Activated CD8-positive, alpha-beta T cell treated with anti-CD3 and anti-CD28 coated beads, Interleukin-2, amount 10 ng/mL, durations not matched to agents 7 days and 5 days (primary cell): ENCODE results near the gene MATCAP1. TPM values are rescaled to one million over a fixed set of nuclear protein-coding genes. Genes with fewer than 3 reads are reported as not detected.
A peak's percentile ranks its signal among the peaks of the same experiment; 100 is the strongest.

Source experiments
- ATAC-seq: fragments of 150-1000 bp; cut with Tn5 transposase; one replicate; pipeline ENCODE4 v1.10.0; 2021; ENCODE audit warnings: moderate library complexity
- CTCF ChIA-PET: fragments of 350-600 bp; sonication (Branson Sonifier 250); formaldehyde crosslinking; loops from one replicate; lab custom pipeline; 2021; ENCODE audit warnings: antibody characterized with exemption; lab: Charles Lee
- POLR2A ChIA-PET: fragments of 350-600 bp; sonication (Branson Sonifier 250); formaldehyde crosslinking; loops from one replicate; lab custom pipeline; 2021; ENCODE audit warnings: antibody characterized with exemption; lab: Charles Lee
- DNase-seq: peaks from one replicate; pipeline ENCODE4 v3.0.0-alpha.2; 2020
- H3K27ac Mint-ChIP-seq: one replicate; pipeline ENCODE4 v1.8.0; 2021; ENCODE audit warnings: mild to moderate bottlenecking, mixed read lengths
- H3K27me3 Mint-ChIP-seq: one replicate; pipeline ENCODE4 v1.8.0; 2021; ENCODE audit warnings: low read depth, mixed read lengths
- H3K36me3 Mint-ChIP-seq: one replicate; pipeline ENCODE4 v1.8.0; 2021; ENCODE audit warnings: low read depth, mixed read lengths
- H3K4me1 Mint-ChIP-seq: one replicate; pipeline ENCODE4 v1.8.0; 2021; ENCODE audit warnings: low read depth, mixed read lengths
- H3K4me3 Mint-ChIP-seq: one replicate; pipeline ENCODE4 v1.8.0; 2021; ENCODE audit warnings: mild to moderate bottlenecking, mixed read lengths
- H3K9me3 Mint-ChIP-seq: one replicate; pipeline ENCODE4 v1.8.0; 2022; ENCODE audit warnings: mixed read lengths; ENCODE audit not compliant: insufficient read depth
- total RNA-seq, 2 experiments: library from RNA; stranded (reverse); gene quantifications; one replicate each; pipeline ENCODE4 v1.2.3, GENCODE V29; 2021

Gene MATCAP1
- total RNA-seq, 2 experiments from 2014 or later = 43.3 to 48.2 TPM

- ChIA-PET POLR2A (no interaction called here), CTCF (interaction anchor here (1.3 to 2.3 kb wide), 3 partner anchors 20 to 48 kb away, joined by 3 to 9 read pairs (median 5); no protein-coding TSS in a partner anchor)
- ATAC-seq = no peak
- no peaks in the 10 kb centered on the region for H3K27me3 Mint-ChIP-seq
- peaks cover 31% of the 10 kb centered on the region for H3K4me1 Mint-ChIP-seq
- no peak for DNase-seq
- no peak overlapping the region for H3K4me3 Mint-ChIP-seq
- H3K9me3 Mint-ChIP-seq = no peaks in the 10 kb centered on the region
- H3K27ac Mint-ChIP-seq = peak overlapping the region; percentile 23
- H3K36me3 Mint-ChIP-seq = peaks cover 69% of the 10 kb centered on the region
Measured at GRCh38 chr16:67196881-67197280, 13.1 kb upstream of the MATCAP1 start.

GRCh38 chr16:67195676-67196075 lies 11.9 kb upstream of the MATCAP1 start:
- H3K9me3 Mint-ChIP-seq = no peaks in the 10 kb centered on the region
- H3K4me1 Mint-ChIP-seq = peaks cover 37% of the 10 kb centered on the region
- DNase-seq = no peak

GRCh38 chr16:67194260-67194659 lies 10.5 kb upstream of the MATCAP1 start:
- no peaks in the 10 kb centered on the region for H3K27me3 Mint-ChIP-seq
- POLR2A ChIA-PET = interaction anchor here (0.6 kb wide), 1 partner anchor 38 kb away, joined by 3 read pairs; no protein-coding TSS in a partner anchor
- DNase-seq (no peak), ATAC-seq (no peak)
- H3K4me3 Mint-ChIP-seq = peak overlapping the region; percentile 91
- peaks cover 37% of the 10 kb centered on the region for H3K4me1 Mint-ChIP-seq
- peaks cover 54% of the 10 kb centered on the region for H3K36me3 Mint-ChIP-seq
- no peak overlapping the region for H3K27ac Mint-ChIP-seq
- no peaks in the 10 kb centered on the region for H3K9me3 Mint-ChIP-seq
- CTCF ChIA-PET = interaction anchor here (1.2 to 2.0 kb wide), 3 partner anchors 52 to 205 kb away, joined by 3 to 4 read pairs (median 3); no protein-coding TSS in a partner anchor

More at GRCh38 chr16:67195676-67196075, 11.9 kb upstream of the MATCAP1 start:
- Mint-ChIP-seq H3K27me3 (no peaks in the 10 kb centered on the region), H3K27ac (peak overlapping the region; percentile 29), H3K4me3 (no peak overlapping the region), H3K36me3 (peaks cover 65% of the 10 kb centered on the region)
- no peak for ATAC-seq
- ChIA-PET POLR2A (no interaction called here), CTCF (interaction anchor here (0.8 kb wide), 1 partner anchor 242 kb away, joined by 3 read pairs; no protein-coding TSS in a partner anchor)

- Mint-ChIP-seq H3K9me3 (no peaks in the 10 kb centered on the region), H3K27me3 (no peaks in the 10 kb centered on the region), H3K36me3 (peaks cover 54% of the 10 kb centered on the region), H3K27ac (peak overlapping the region; percentile 86), H3K4me1 (peaks cover 37% of the 10 kb centered on the region), H3K4me3 (peak overlapping the region; percentile 91)
- POLR2A ChIA-PET = interaction anchor here (1.1 to 1.7 kb wide), 3 partner anchors 33 to 176 kb away, joined by 3 to 11 read pairs (median 4); partner anchors contain the start of gene TMEM208
- CTCF ChIA-PET = interaction anchor here (1.2 to 2.0 kb wide), 5 partner anchors 33 to 206 kb away, joined by 3 to 7 read pairs (median 4); partner anchors contain the start of gene TMEM208
- no peak for ATAC-seq
- DNase-seq = no peak
Measured at GRCh38 chr16:67193536-67193935, 9.8 kb upstream of the MATCAP1 start.

GRCh38 chr16:67192781-67193361 lies 9.1 kb upstream of the MATCAP1 start:
- peaks cover 37% of the 10 kb centered on the region for H3K4me1 Mint-ChIP-seq
- H3K4me3 Mint-ChIP-seq = peak overlapping the region; percentile 91
- H3K27ac Mint-ChIP-seq = peak overlapping the region; percentile 86
- DNase-seq (peak; percentile 42), ATAC-seq (no peak)
- no peaks in the 10 kb centered on the region for H3K27me3 Mint-ChIP-seq
- POLR2A ChIA-PET = interaction anchor here (0.5 to 1.7 kb wide), 7 partner anchors 26 to 684 kb away, joined by 3 to 11 read pairs (median 3); partner anchors contain the start of gene TMEM208
- CTCF ChIA-PET = interaction anchor here (0.9 to 2.0 kb wide), 6 partner anchors 34 to 232 kb away, joined by 3 to 7 read pairs (median 4); partner anchors contain the start of genes CES3 and TMEM208
- peaks cover 50% of the 10 kb centered on the region for H3K36me3 Mint-ChIP-seq
- H3K9me3 Mint-ChIP-seq = no peaks in the 10 kb centered on the region

GRCh38 chr16:67191995-67192681 lies 8.4 kb upstream of the MATCAP1 start, which contains the start of gene E2F4:
Gene E2F4, plus strand, starts transcription at chr16:67192155. Its CDS starts 73 bp downstream, at chr16:67192228.
- H3K4me3 Mint-ChIP-seq = peak within 1 kb of the TSS; percentile 91
- ATAC-seq (peak; percentile 95), DNase-seq (peak; percentile 90)
- no peaks in the 10 kb centered on the region for H3K27me3 Mint-ChIP-seq
- H3K9me3 Mint-ChIP-seq = no peaks in the 10 kb centered on the region
- ChIA-PET CTCF (interaction anchor here (0.9 to 2.0 kb wide), 5 partner anchors 34 to 231 kb away, joined by 3 to 7 read pairs (median 5); partner anchors contain the start of genes CES3 and TMEM208), POLR2A (interaction anchor here (0.5 to 1.7 kb wide), 7 partner anchors 26 to 683 kb away, joined by 3 to 11 read pairs (median 3); partner anchors contain the start of gene TMEM208)
- peaks cover 37% of the 10 kb centered on the region for H3K4me1 Mint-ChIP-seq
- H3K36me3 Mint-ChIP-seq = peaks cover 46% of the 10 kb centered on the region
- peak within 1 kb of the TSS; percentile 86 for H3K27ac Mint-ChIP-seq

- ChIA-PET POLR2A (interaction anchor here (1.7 kb wide), 1 partner anchor 35 kb away, joined by 11 read pairs; the partner anchor contains the start of gene TMEM208), CTCF (interaction anchor here (0.9 kb wide), 2 partner anchors 174 to 230 kb away, joined by 3 to 4 read pairs; partner anchors contain the start of gene CES3)
- Mint-ChIP-seq H3K27me3 (peaks cover 1% of the 10 kb centered on the region), H3K4me1 (peaks cover 33% of the 10 kb centered on the region), H3K9me3 (no peaks in the 10 kb centered on the region), H3K36me3 (peaks cover 40% of the 10 kb centered on the region), H3K27ac (peak overlapping the region; percentile 86), H3K4me3 (peak overlapping the region; percentile 91)
- ATAC-seq (peak; percentile 3), DNase-seq (no peak)
Measured at GRCh38 chr16:67191411-67191994, 7.7 kb upstream of the MATCAP1 start.

GRCh38 chr16:67190448-67191399 lies 7.0 kb upstream of the MATCAP1 start:
- ATAC-seq (no peak), DNase-seq (no peak)
- H3K9me3 Mint-ChIP-seq = no peaks in the 10 kb centered on the region
- no peak overlapping the region for H3K4me3 Mint-ChIP-seq
- peaks cover 34% of the 10 kb centered on the region for H3K4me1 Mint-ChIP-seq
- POLR2A ChIA-PET = no interaction called here
- no peak overlapping the region for H3K27ac Mint-ChIP-seq
- H3K27me3 Mint-ChIP-seq = peaks cover 5% of the 10 kb centered on the region
- peaks cover 32% of the 10 kb centered on the region for H3K36me3 Mint-ChIP-seq
- CTCF ChIA-PET = interaction anchor here (0.9 to 1.1 kb wide), 2 partner anchors 57 to 173 kb away, joined by 3 to 4 read pairs; partner anchors contain the start of gene FHOD1

- Mint-ChIP-seq H3K4me1 (peaks cover 36% of the 10 kb centered on the region), H3K27me3 (peaks cover 12% of the 10 kb centered on the region), H3K4me3 (no peak within 1 kb of the TSS), H3K9me3 (no peaks in the 10 kb centered on the region), H3K27ac (no peak within 1 kb of the TSS), H3K36me3 (peaks cover 26% of the 10 kb centered on the region)
- ATAC-seq = no peak
- no peak for DNase-seq
- ChIA-PET POLR2A (no interaction called here), CTCF (interaction anchor here (1.1 to 3.7 kb wide), 2 partner anchors 58 to 172 kb away, joined by 3 to 12 read pairs; partner anchors contain the start of gene FHOD1)
Measured at GRCh38 chr16:67190041-67190440, 6.3 kb upstream of the MATCAP1 start, which contains the start of gene EXOC3L1. Gene EXOC3L1, minus strand, starts transcription at chr16:67190136. Its CDS starts 460 bp downstream, at chr16:67189676.

- ChIA-PET CTCF (interaction anchor here (1.1 to 3.7 kb wide), 2 partner anchors 33 to 171 kb away, joined by 4 to 12 read pairs; no protein-coding TSS in a partner anchor), POLR2A (interaction anchor here (1.4 kb wide), 1 partner anchor 205 kb away, joined by 3 read pairs; no protein-coding TSS in a partner anchor)
- H3K4me1 Mint-ChIP-seq = peaks cover 34% of the 10 kb centered on the region
- DNase-seq (no peak), ATAC-seq (no peak)
- no peak overlapping the region for H3K27ac Mint-ChIP-seq
- no peaks in the 10 kb centered on the region for H3K9me3 Mint-ChIP-seq
- H3K27me3 Mint-ChIP-seq = peaks cover 13% of the 10 kb centered on the region
- peaks cover 13% of the 10 kb centered on the region for H3K36me3 Mint-ChIP-seq
- no peak overlapping the region for H3K4me3 Mint-ChIP-seq
Measured at GRCh38 chr16:67188798-67189197, 5.0 kb upstream of the MATCAP1 start.
